ENCODE data around the gene FOXP1. TPM values are rescaled to one million over a fixed set of nuclear protein-coding genes. Genes with fewer than 3 reads are reported as not detected.

The FOXP1 gene
- total RNA-seq, 2 donors from 2014 or later: 59.7 to 65.4 TPM

DNA sequence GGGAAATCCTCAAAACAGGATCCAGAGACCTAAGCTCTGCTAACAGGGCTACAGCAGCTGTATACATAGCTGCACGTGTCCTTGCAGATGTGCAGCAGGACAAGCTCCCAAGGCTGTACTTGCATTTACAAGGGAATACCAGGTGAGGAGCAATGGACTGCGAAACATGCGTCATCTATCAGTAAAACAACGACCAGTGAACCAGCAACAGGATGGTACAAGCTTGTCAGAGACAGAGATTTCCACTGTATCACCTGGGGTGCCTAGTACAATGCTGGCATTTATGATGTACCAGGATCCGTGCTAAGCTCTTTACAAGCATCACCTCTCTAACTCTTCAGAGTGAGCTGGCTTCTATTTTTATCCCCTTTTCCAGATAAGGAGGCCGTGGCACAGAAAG, 227.3 kb downstream of the FOXP1 start:
- H3K4me1 Mint-ChIP-seq (ENCODE audit: low read depth in 2 of 2): peaks cover 0 to 19% of the 10 kb centered on the region in 2 donors
- no peak overlapping the region for H3K27ac Mint-ChIP-seq
- H3K36me3 Mint-ChIP-seq: no peaks in the 10 kb centered on the region
- H3K9me3 Mint-ChIP-seq: no peaks in the 10 kb centered on the region
- ATAC-seq (peak in 1 of 2 donors; percentile 2), DNase-seq (ENCODE audit: low spot score) (no peak)
- no peaks in the 10 kb centered on the region for H3K27me3 Mint-ChIP-seq
- H3K4me3 Mint-ChIP-seq: no peak overlapping the region

DNA sequence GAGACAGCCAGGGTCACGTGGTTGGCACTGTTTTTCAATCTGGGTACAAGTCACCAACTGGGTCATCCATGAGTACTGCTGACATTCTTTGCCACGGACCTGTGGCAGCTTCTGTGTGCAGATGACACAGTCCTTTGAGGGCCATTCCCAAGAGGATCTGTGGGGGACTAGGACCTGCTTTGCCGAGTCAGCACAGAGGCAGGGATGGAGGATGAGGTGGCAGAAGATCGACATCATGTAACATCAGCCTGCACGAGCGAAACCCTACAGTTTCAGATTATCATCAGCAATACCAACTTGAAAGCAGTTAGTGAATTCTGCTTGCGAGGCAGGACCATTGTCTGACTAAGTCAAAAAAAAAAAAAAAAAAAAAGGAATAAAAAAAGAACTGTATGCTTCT, 227.7 kb downstream of the FOXP1 start:
- Mint-ChIP-seq H3K4me3 (no peak overlapping the region), H3K4me1 (ENCODE audit: low read depth in 2 of 2) (peaks cover 0 to 16% of the 10 kb centered on the region in 2 donors), H3K27ac (no peak overlapping the region), H3K9me3 (no peaks in the 10 kb centered on the region), H3K36me3 (no peaks in the 10 kb centered on the region), H3K27me3 (no peaks in the 10 kb centered on the region)
- DNase-seq (ENCODE audit: low spot score) (no peak), ATAC-seq (peak in 1 of 2 donors; percentile 41)

- no peaks in the 10 kb centered on the region for H3K27me3 Mint-ChIP-seq
- H3K4me1 Mint-ChIP-seq (ENCODE audit: low read depth in 2 of 2): peaks cover 0 to 8% of the 10 kb centered on the region in 2 donors
- no peak overlapping the region for H3K27ac Mint-ChIP-seq
- H3K4me3 Mint-ChIP-seq: no peak overlapping the region
- ATAC-seq (no peak), DNase-seq (ENCODE audit: low spot score) (no peak)
- no peaks in the 10 kb centered on the region for H3K36me3 Mint-ChIP-seq
- no peaks in the 10 kb centered on the region for H3K9me3 Mint-ChIP-seq
Measured at GRCh38 chr3:71355037-71355436, 228.5 kb downstream of the FOXP1 start.

GRCh38 chr3:71351403-71352149, 232.0 kb downstream of the FOXP1 start:
- peaks cover 0 to 8% of the 10 kb centered on the region in 2 donors for H3K4me1 Mint-ChIP-seq (ENCODE audit: low read depth in 2 of 2)
- no peaks in the 10 kb centered on the region for H3K27me3 Mint-ChIP-seq
- DNase-seq (ENCODE audit: low spot score): no peak
- H3K4me3 Mint-ChIP-seq: no peak overlapping the region
- H3K27ac Mint-ChIP-seq: no peak overlapping the region
- no peak for ATAC-seq
- no peaks in the 10 kb centered on the region for H3K36me3 Mint-ChIP-seq
- H3K9me3 Mint-ChIP-seq: no peaks in the 10 kb centered on the region

DNA sequence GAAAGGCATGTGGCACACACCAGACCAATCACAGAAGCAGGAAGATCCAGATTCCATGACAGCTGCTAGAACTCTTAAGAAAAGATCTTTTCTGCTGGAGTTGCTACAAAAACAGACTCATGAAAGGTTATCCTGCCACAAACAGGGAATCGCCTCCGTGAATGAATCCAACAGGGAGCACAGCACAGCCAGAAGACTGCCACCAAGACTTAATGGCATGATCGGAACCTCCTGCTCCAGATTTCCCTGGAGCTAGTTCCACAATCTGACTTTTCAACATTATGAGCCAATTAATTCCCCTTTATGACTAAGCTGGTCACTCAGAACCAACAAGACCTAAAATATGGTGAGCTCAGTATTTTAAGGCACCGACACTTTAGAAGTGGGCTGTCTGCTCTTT, 232.5 kb downstream of the FOXP1 start:
- Mint-ChIP-seq H3K27me3 (no peaks in the 10 kb centered on the region), H3K4me1 (ENCODE audit: low read depth in 2 of 2) (peaks cover 0 to 8% of the 10 kb centered on the region in 2 donors), H3K9me3 (no peaks in the 10 kb centered on the region), H3K4me3 (no peak overlapping the region), H3K36me3 (no peaks in the 10 kb centered on the region), H3K27ac (no peak overlapping the region)
- DNase-seq (ENCODE audit: low spot score) (no peak), ATAC-seq (no peak)

DNA sequence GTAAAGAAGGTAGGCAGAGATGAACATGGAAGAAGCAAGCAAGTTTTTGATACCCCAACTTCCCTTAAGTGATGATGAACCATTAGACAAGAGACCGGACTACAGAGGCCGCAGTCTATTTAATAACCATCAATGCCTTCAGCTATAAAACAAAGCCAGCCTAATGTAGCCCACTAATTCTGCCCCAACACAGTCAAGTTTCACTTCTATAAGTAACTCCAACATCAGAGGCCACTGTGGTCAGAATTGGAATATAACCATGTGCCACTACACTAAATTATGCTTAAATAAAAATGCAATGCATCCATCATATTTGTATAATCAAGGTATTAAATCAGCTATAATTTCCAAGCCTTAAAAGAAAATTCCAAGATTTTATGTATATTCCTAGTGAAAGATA, 234.7 kb downstream of the FOXP1 start:
- H3K27me3 Mint-ChIP-seq: no peaks in the 10 kb centered on the region
- H3K9me3 Mint-ChIP-seq: no peaks in the 10 kb centered on the region
- ATAC-seq (no peak), DNase-seq (ENCODE audit: low spot score) (no peak)
- no peak overlapping the region for H3K4me3 Mint-ChIP-seq
- H3K27ac Mint-ChIP-seq: no peak overlapping the region
- peaks cover 0 to 8% of the 10 kb centered on the region in 2 donors for H3K4me1 Mint-ChIP-seq (ENCODE audit: low read depth in 2 of 2)
- H3K36me3 Mint-ChIP-seq: no peaks in the 10 kb centered on the region

DNA sequence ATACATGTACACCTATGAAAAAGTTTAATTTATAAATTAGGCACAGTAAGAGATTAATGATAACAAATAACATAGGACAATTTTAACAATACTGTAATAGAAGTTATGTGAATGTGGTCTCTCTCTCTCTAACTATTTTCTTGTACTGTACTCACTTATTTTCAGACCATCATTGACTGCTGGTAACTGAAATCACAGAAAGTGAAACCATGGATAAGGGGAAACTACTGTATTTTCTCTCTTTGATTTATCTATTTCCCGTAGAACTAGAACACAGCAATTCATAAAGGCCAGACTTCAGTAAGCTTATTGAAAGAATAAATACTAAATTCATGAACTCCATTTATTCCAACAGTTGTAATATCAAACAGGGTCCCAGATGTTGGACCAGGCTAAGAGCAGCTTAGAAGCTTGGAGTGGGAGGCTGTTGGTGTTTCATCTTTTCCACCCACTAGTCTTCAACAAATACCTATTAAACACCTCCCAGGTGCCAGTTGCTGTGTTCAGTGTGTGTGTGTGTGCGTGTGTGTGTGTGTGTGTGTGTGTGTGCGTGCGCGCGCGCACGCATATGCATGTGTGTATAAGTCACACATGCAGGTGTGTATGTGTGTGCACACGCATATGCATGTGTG, 235.4 kb downstream of the FOXP1 start:
- Mint-ChIP-seq H3K36me3 (no peaks in the 10 kb centered on the region), H3K27me3 (no peaks in the 10 kb centered on the region), H3K9me3 (no peaks in the 10 kb centered on the region), H3K27ac (no peak overlapping the region), H3K4me1 (ENCODE audit: low read depth in 2 of 2) (peaks cover 0 to 8% of the 10 kb centered on the region in 2 donors), H3K4me3 (no peak overlapping the region)
- DNase-seq (ENCODE audit: low spot score) (no peak), ATAC-seq (no peak)

DNA sequence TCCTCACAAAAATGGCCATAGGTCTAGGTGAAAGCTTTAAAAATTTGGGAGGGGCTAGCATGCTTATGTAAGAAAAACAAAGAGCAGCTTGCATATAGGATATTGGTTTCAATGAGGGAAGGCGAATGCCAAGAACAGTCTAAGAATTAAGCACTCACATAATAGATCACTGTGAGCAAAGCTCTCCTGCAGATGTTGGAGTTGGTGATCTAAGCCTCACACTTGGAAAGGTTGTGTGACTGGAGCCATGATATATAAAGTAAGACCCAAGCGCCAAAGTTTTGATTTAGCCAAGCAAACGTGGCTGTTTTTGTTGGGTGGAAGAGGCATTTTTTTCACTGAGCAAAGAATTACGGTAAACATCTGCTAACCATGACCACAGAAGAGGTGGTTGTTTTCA, 237.5 kb downstream of the FOXP1 start:
- Mint-ChIP-seq H3K36me3 (peaks cover 4% of the 10 kb centered on the region), H3K9me3 (no peaks in the 10 kb centered on the region), H3K4me1 (ENCODE audit: low read depth in 2 of 2) (peaks cover 0 to 8% of the 10 kb centered on the region in 2 donors), H3K4me3 (no peak overlapping the region), H3K27ac (no peak overlapping the region), H3K27me3 (no peaks in the 10 kb centered on the region)
- ATAC-seq (no peak), DNase-seq (ENCODE audit: low spot score) (no peak)

- H3K36me3 Mint-ChIP-seq: peaks cover 6% of the 10 kb centered on the region
- H3K27ac Mint-ChIP-seq: no peak overlapping the region
- no peaks in the 10 kb centered on the region for H3K27me3 Mint-ChIP-seq
- no peak overlapping the region for H3K4me3 Mint-ChIP-seq
- H3K9me3 Mint-ChIP-seq: no peaks in the 10 kb centered on the region
- DNase-seq (ENCODE audit: low spot score) (no peak), ATAC-seq (no peak)
- peaks cover 0 to 8% of the 10 kb centered on the region in 2 donors for H3K4me1 Mint-ChIP-seq (ENCODE audit: low read depth in 2 of 2)
Measured at GRCh38 chr3:71345429-71346040, 238.0 kb downstream of the FOXP1 start.

DNA sequence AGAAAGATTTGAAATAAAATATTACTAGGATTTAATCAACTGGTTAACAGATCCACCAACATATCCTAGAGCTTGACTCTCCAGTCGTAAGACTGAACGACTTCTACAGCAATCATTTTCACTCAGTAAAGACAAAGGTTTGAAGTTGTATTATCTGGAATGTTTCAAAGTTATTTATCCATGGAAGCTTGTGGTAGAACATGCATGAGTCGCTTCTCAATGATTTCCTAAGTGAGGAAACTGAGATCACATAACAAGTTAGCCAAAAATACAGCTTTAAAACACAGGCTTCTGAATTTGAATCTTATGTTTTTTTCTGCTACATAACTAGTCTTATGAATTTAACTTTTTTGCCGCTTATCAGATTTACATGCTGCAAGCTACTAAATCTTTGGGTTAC, 241.8 kb downstream of the FOXP1 start:
- Mint-ChIP-seq H3K4me3 (no peak overlapping the region), H3K36me3 (peaks cover 6% of the 10 kb centered on the region), H3K9me3 (no peaks in the 10 kb centered on the region), H3K4me1 (ENCODE audit: low read depth in 2 of 2) (peaks cover 0 to 4% of the 10 kb centered on the region in 2 donors), H3K27me3 (no peaks in the 10 kb centered on the region), H3K27ac (no peak overlapping the region)
- DNase-seq (ENCODE audit: low spot score): no peak
- ATAC-seq: no peak

DNA sequence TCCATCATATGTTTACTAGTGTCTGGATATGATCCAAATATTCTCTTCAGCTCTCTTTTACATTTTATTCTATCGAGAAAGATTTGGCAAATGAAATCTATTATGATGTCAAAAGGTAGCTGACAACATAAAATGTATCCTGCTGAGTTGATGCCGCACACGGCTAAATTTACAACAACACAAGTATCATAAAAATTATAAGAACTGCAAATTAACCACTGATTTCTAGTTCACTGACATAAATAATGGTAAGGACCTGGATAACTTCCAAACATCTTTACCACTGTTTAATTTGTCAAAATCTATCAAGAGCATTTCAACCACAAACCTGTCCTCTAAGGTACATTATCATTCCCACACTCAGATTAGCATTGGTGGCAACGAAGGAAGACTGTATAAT, 244.5 kb downstream of the FOXP1 start:
- Mint-ChIP-seq H3K9me3 (no peaks in the 10 kb centered on the region), H3K27me3 (no peaks in the 10 kb centered on the region), H3K4me1 (ENCODE audit: low read depth in 2 of 2) (peaks cover 0 to 4% of the 10 kb centered on the region in 2 donors), H3K27ac (no peak overlapping the region), H3K36me3 (peaks cover 6% of the 10 kb centered on the region), H3K4me3 (no peak overlapping the region)
- DNase-seq (ENCODE audit: low spot score) (no peak), ATAC-seq (no peak)

DNA sequence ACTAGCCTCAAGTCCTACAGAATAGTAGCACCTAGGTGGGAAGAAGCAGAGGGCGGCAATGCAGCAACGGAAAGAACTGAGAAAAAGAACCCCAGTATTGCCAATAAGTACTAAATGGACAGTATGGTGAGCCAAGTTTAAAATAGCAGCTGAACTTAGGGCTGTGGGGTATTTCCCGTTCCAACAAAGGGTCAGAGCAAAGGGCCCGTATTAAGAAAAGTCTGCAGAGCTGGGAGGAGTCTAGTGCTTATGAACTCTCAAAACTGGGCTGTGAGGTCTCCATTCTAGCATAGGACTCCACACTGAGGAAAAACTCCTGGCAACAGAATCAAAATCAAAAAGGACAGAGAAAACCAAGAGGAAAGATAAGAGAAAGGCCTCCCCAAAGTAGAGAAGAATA, 250.7 kb downstream of the FOXP1 start:
- peaks cover 3% of the 10 kb centered on the region for H3K9me3 Mint-ChIP-seq
- H3K4me3 Mint-ChIP-seq: no peak overlapping the region
- no peaks in the 10 kb centered on the region for H3K27me3 Mint-ChIP-seq
- no peak overlapping the region for H3K27ac Mint-ChIP-seq
- peaks cover 5% of the 10 kb centered on the region for H3K36me3 Mint-ChIP-seq
- DNase-seq (ENCODE audit: low spot score) (no peak), ATAC-seq (no peak)
- peaks cover 0 to 3% of the 10 kb centered on the region in 2 donors for H3K4me1 Mint-ChIP-seq (ENCODE audit: low read depth in 2 of 2)

- peaks cover 5% of the 10 kb centered on the region for H3K36me3 Mint-ChIP-seq
- no peaks in the 10 kb centered on the region for H3K27me3 Mint-ChIP-seq
- no peak overlapping the region for H3K27ac Mint-ChIP-seq
- peaks cover 3% of the 10 kb centered on the region for H3K9me3 Mint-ChIP-seq
- peaks cover 0 to 5% of the 10 kb centered on the region in 2 donors for H3K4me1 Mint-ChIP-seq (ENCODE audit: low read depth in 2 of 2)
- ATAC-seq: no peak
- no peak for DNase-seq (ENCODE audit: low spot score)
- no peak overlapping the region for H3K4me3 Mint-ChIP-seq
Measured at GRCh38 chr3:71330909-71331308, 252.6 kb downstream of the FOXP1 start.

GRCh38 chr3:71330505-71330904, 253.0 kb downstream of the FOXP1 start:
- DNase-seq (ENCODE audit: low spot score): no peak
- no peaks in the 10 kb centered on the region for H3K27me3 Mint-ChIP-seq
- H3K27ac Mint-ChIP-seq: no peak overlapping the region
- peaks cover 3% of the 10 kb centered on the region for H3K9me3 Mint-ChIP-seq
- H3K36me3 Mint-ChIP-seq: peaks cover 5% of the 10 kb centered on the region
- ATAC-seq: no peak
- peaks cover 0 to 5% of the 10 kb centered on the region in 2 donors for H3K4me1 Mint-ChIP-seq (ENCODE audit: low read depth in 2 of 2)
- H3K4me3 Mint-ChIP-seq: no peak overlapping the region

All from natural killer cell treated with Interleukin-12 subunit alpha and Interleukin-12 subunit beta and Interleukin-15 and Interleukin-18, amount 100 ng/mL, for 72 hours (primary cell).